ENCODE measurements around the gene CFAP58. TPM values are rescaled to one million over a fixed set of nuclear protein-coding genes. Genes with fewer than 3 reads are reported as not detected.

CFAP58 gene
- total and polyA plus RNA-seq, 2 of the 13 experiments (the other 11 are each of a cell fraction or from before 2014, with no cell fraction given), result 0.03 TPM; not detected in 1

DNA sequence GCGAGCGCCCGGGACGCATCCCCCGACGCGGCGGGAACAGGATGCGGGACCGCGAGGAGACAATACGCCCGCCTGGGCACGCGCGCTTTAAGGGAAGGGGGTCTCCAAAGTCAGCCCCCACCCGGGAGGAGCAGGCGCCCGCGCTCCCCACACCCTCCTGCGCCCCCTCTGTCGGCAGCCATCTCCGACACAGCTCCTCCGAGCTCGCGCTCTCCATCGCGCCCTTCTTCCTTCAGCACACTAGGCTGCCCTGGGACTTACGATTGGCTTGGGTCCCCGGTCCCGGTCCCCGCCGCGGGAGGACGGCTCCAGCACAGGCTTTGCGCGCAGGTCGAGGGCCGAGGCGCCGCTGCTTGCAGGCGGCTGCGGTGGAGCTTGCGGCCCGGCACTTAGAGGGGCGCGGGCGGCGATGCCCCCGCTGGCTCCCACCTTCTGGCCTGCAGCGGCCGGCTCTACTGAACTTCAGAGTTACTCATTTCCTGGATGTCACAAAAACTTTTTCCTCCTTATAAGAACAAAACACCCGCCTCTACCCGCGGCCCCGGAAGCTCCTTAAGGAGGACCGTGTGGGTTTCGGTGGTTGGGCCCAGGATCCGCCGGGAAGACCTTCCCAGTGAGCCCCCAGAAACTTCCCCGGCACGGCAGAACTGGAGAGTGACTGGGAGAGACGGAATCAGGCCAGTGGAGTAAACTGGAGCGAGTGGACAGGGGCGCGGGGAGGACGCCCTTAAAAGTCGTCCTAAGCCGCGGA is 15.5 kb upstream of the CFAP58 start, which contains the start of gene ITPRIP (continued):
- TF ChIP-seq, protein P1, sequence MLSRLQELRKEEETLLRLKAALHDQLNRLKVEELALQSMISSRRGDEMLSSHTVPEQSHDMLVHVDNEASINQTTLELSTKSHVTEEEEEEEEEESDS (CRISPR knock-in tag; IDR thresholded peaks at IDR 0.05; ENCODE audit: borderline replicate concordance), result no peak
- peak; percentile 59; the same call in 1 of the 2 replicates for TF ChIP-seq SPEN (CRISPR knock-in tag; IDR thresholded peaks at IDR 0.05; ENCODE audit: low read depth)
- peak; percentile 71 for TF ChIP-seq PHF8 (CRISPR knock-in tag; IDR thresholded peaks at IDR 0.05)
- TF ChIP-seq HHEX (CRISPR knock-in tag; IDR thresholded peaks at IDR 0.05), result no peak
- TF ChIP-seq, protein P2, sequence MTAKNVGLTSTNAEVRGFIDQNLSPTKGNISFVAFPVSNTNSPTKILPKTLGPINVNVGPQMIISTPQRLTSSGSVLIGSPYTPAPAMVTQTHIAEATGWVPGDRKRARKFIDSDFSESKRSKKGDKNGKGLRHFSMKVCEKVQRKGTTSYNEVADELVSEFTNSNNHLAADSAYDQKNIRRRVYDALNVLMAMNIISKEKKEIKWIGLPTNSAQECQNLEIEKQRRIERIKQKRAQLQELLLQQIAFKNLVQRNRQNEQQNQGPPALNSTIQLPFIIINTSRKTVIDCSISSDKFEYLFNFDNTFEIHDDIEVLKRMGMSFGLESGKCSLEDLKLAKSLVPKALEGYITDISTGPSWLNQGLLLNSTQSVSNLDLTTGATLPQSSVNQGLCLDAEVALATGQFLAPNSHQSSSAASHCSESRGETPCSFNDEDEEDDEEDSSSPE (CRISPR knock-in tag; IDR thresholded peaks at IDR 0.05), result peak; percentile 47; the same call in 1 of the 2 replicates
- no peak for TF ChIP-seq ATRX (CRISPR knock-in tag; IDR thresholded peaks at IDR 0.05; ENCODE audit: borderline replicate concordance)
- TF ChIP-seq KLF11 (CRISPR knock-in tag; IDR thresholded peaks at IDR 0.05), result peak; percentile 77; the same call in 1 of the 2 replicates
- no peak for TF ChIP-seq NCOA2 (CRISPR knock-in tag; IDR thresholded peaks at IDR 0.05)
- TF ChIP-seq TOPORS (CRISPR knock-in tag; IDR thresholded peaks at IDR 0.05), result peak; percentile 77; the same call in 1 of the 2 replicates
- TF ChIP-seq, protein P3, sequence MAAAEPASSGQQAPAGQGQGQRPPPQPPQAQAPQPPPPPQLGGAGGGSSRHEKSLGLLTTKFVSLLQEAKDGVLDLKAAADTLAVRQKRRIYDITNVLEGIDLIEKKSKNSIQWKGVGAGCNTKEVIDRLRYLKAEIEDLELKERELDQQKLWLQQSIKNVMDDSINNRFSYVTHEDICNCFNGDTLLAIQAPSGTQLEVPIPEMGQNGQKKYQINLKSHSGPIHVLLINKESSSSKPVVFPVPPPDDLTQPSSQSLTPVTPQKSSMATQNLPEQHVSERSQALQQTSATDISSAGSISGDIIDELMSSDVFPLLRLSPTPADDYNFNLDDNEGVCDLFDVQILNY (CRISPR knock-in tag; conservative IDR thresholded peaks at IDR 0.05), result no peak
- TF ChIP-seq SIX1 (CRISPR knock-in tag; IDR thresholded peaks at IDR 0.05; ENCODE audit: borderline replicate concordance), result no peak
- no peak for TF ChIP-seq MAZ (IDR thresholded peaks at IDR 0.05; ENCODE audit: borderline replicate concordance, low read depth, low read length)
- no peak for TF ChIP-seq MAZ (CRISPR knock-in tag; IDR thresholded peaks at IDR 0.05; ENCODE audit: low read depth)
- TF ChIP-seq, protein P4, sequence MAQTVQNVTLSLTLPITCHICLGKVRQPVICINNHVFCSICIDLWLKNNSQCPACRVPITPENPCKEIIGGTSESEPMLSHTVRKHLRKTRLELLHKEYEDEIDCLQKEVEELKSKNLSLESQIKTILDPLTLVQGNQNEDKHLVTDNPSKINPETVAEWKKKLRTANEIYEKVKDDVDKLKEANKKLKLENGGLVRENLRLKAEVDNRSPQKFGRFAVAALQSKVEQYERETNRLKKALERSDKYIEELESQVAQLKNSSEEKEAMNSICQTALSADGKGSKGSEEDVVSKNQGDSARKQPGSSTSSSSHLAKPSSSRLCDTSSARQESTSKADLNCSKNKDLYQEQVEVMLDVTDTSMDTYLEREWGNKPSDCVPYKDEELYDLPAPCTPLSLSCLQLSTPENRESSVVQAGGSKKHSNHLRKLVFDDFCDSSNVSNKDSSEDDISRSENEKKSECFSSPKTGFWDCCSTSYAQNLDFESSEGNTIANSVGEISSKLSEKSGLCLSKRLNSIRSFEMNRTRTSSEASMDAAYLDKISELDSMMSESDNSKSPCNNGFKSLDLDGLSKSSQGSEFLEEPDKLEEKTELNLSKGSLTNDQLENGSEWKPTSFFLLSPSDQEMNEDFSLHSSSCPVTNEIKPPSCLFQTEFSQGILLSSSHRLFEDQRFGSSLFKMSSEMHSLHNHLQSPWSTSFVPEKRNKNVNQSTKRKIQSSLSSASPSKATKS (CRISPR knock-in tag; IDR thresholded peaks at IDR 0.05), result no peak
- peak; percentile 53 for TF ChIP-seq TBX2 (CRISPR knock-in tag; IDR thresholded peaks at IDR 0.05; ENCODE audit: borderline replicate concordance)
- no peak for TF ChIP-seq SIN3B (IDR thresholded peaks at IDR 0.05; ENCODE audit: low read length)
- TF ChIP-seq ZNF138 (CRISPR knock-in tag; IDR thresholded peaks at IDR 0.05; ENCODE audit: low read depth), result no peak
- peak; percentile 7 for TF ChIP-seq ZEB1 (IDR thresholded peaks at IDR 0.05; ENCODE audit: insufficient replicate concordance, low read depth)
- no peak for TF ChIP-seq ATM (IDR thresholded peaks at IDR 0.05; ENCODE audit: borderline replicate concordance)
- TF ChIP-seq ZNF841 (CRISPR knock-in tag; IDR thresholded peaks at IDR 0.05; ENCODE audit: borderline replicate concordance), result no peak
- no peak for TF ChIP-seq CEBPG (CRISPR knock-in tag; IDR thresholded peaks at IDR 0.05)
- no peak for TF ChIP-seq SNRNP70 (IDR thresholded peaks at IDR 0.05; ENCODE audit: low read depth, low read length)
- no peak for TF ChIP-seq ATAD3A (CRISPR knock-in tag; IDR thresholded peaks at IDR 0.05)
- TF ChIP-seq, protein P5, sequence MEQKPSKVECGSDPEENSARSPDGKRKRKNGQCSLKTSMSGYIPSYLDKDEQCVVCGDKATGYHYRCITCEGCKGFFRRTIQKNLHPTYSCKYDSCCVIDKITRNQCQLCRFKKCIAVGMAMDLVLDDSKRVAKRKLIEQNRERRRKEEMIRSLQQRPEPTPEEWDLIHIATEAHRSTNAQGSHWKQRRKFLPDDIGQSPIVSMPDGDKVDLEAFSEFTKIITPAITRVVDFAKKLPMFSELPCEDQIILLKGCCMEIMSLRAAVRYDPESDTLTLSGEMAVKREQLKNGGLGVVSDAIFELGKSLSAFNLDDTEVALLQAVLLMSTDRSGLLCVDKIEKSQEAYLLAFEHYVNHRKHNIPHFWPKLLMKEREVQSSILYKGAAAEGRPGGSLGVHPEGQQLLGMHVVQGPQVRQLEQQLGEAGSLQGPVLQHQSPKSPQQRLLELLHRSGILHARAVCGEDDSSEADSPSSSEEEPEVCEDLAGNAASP (CRISPR knock-in tag; IDR thresholded peaks at IDR 0.05; ENCODE audit: borderline replicate concordance), result no peak
- TF ChIP-seq, protein P6, sequence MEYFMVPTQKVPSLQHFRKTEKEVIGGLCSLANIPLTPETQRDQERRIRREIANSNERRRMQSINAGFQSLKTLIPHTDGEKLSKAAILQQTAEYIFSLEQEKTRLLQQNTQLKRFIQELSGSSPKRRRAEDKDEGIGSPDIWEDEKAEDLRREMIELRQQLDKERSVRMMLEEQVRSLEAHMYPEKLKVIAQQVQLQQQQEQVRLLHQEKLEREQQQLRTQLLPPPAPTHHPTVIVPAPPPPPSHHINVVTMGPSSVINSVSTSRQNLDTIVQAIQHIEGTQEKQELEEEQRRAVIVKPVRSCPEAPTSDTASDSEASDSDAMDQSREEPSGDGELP (IDR thresholded peaks at IDR 0.05; ENCODE audit: borderline replicate concordance, low read depth), result no peak
